Mammary epithelial cell (primary cell): ENCODE results near the gene WDR36.

Source experiments
- CTCF ChIP-seq, 2 donors: IDR thresholded peaks in 1 of 2; conservative IDR thresholded peaks in 1 of 2; 2 replicates each; pipeline ENCODE4 v1.5.1; 2011 to 2012; ENCODE audit warnings: inconsistent platforms in 2 of 2, low read length in 2 of 2, mild to moderate bottlenecking in 2 of 2, control low read depth in 1 of 2, low read depth in 1 of 2; ENCODE audit not compliant: insufficient read depth in 1 of 2; ENCODE audit errors: extremely low read depth in 1 of 2
- EZH2 ChIP-seq: IDR thresholded peaks from 2 replicates; pipeline ENCODE4 v1.6.1; 2012; ENCODE audit warnings: low read length, inconsistent platforms, borderline replicate concordance

DNA sequence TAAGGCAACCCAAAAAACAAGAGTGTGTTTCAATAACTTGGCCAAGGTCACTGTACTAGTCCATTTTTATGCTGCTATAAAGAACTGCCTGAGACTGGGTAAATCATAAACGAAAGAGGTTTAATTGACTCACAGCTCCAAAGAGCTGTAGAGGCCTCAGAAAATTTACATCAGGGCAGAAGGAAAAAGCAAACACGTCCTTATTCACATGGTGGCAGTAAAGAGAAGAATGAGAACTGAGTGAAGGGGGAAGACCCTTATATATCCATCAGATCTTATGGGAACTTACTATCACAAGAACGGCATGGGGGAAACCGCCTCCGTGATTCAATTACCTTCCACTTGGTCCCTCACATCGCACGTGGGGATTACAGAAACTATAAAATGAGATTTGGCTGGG is 67.7 kb downstream of the WDR36 start:
- TF ChIP-seq CTCF (conservative IDR thresholded peaks at IDR 0.05 in 1 of 2, IDR thresholded peaks at IDR 0.05 in 1 of 2; ENCODE audit: extremely low read depth in 1 of 2, insufficient read depth in 1 of 2, low read depth in 1 of 2, low read length in 2 of 2) = no peak
- TF ChIP-seq EZH2 = no peak
